SK-N-SH treated with all-trans-retinoic acid at 6 μM for 48 hours (cell line): ENCODE results near the gene PRDM4.
A peak's percentile ranks its signal among the peaks of the same experiment; 100 is the strongest.

Experiments used
- ATAC-seq: fragments of 200-7000 bp; cut with Tn5 transposase; 3 replicates; pipeline ENCODE4 v1.9.1; 2020; ENCODE audit warnings: mild to moderate bottlenecking, moderate library complexity
- ARNTL ChIP-seq: fragments of 450-650 bp; formaldehyde crosslinking; IDR thresholded peaks from 2 replicates; pipeline ENCODE4 v1.5.0; 2020; ENCODE audit warnings: low read depth, mild to moderate bottlenecking, moderate library complexity, borderline replicate concordance
- BACH2 ChIP-seq: fragments of 250-450 bp; sonication (Bioruptor Pico); IDR thresholded peaks from 2 replicates; pipeline ENCODE4 v1.9.0; 2021; ENCODE audit warnings: mild to moderate bottlenecking, borderline replicate concordance
- CSDC2 ChIP-seq: fragments of 250-450 bp; sonication (Bioruptor Pico); IDR thresholded peaks from 2 replicates; pipeline ENCODE4 v1.5.0; 2020; ENCODE audit warnings: mild to moderate bottlenecking, moderate library complexity
- ESRRG ChIP-seq: fragments of 250-450 bp; sonication (Bioruptor Pico); IDR thresholded peaks from 2 replicates; pipeline ENCODE4 v1.6.1; 2021; ENCODE audit warnings: mild to moderate bottlenecking
- GLIS3 ChIP-seq: fragments of 250-450 bp; sonication (Bioruptor Pico); IDR thresholded peaks from 2 replicates; pipeline ENCODE4 v1.5.0; 2020; ENCODE audit warnings: mild to moderate bottlenecking, moderate library complexity
- ISL1 ChIP-seq: fragments of 250-450 bp; sonication (Bioruptor Pico); IDR thresholded peaks from 2 replicates; pipeline ENCODE4 v2.1.2; 2022; ENCODE audit warnings: mild to moderate bottlenecking, moderate library complexity
- OSR1 ChIP-seq: fragments of 250-450 bp; sonication (Bioruptor Pico); IDR thresholded peaks from 2 replicates; pipeline ENCODE4 v1.8.0; 2022; ENCODE audit warnings: moderate library complexity, mild to moderate bottlenecking, inconsistent platforms
- PATZ1 ChIP-seq: fragments of 250-450 bp; sonication (Bioruptor Pico); IDR thresholded peaks from 2 replicates; pipeline ENCODE4 v1.8.0; 2020; ENCODE audit warnings: mild to moderate bottlenecking, moderate library complexity, borderline replicate concordance
- PPARA ChIP-seq: fragments of 250-450 bp; sonication (Bioruptor Pico); IDR thresholded peaks from 2 replicates; pipeline ENCODE4 v1.5.0; 2020; ENCODE audit warnings: mild to moderate bottlenecking, borderline replicate concordance
- RARB ChIP-seq: fragments of 250-450 bp; sonication (Bioruptor Pico); IDR thresholded peaks from 2 replicates; pipeline ENCODE4 v1.8.0; 2021; ENCODE audit warnings: mild to moderate bottlenecking, moderate library complexity
- SNAI2 ChIP-seq: fragments of 250-450 bp; sonication (Bioruptor Pico); IDR thresholded peaks from 2 replicates; pipeline ENCODE4 v1.5.0; 2020; ENCODE audit warnings: mild to moderate bottlenecking, moderate library complexity
- TCF4 ChIP-seq: fragments of 250-450 bp; sonication (Bioruptor Pico); IDR thresholded peaks from 2 replicates; pipeline ENCODE4 v1.8.0; 2021; ENCODE audit warnings: mild to moderate bottlenecking, moderate library complexity, borderline replicate concordance
- TOX ChIP-seq: fragments of 250-450 bp; sonication (Bioruptor Pico); IDR thresholded peaks from 2 replicates; pipeline ENCODE4 v1.8.0; 2021; ENCODE audit warnings: mild to moderate bottlenecking, moderate library complexity, borderline replicate concordance
- ZC3H10 ChIP-seq: fragments of 250-450 bp; sonication (Bioruptor Pico); IDR thresholded peaks from 2 replicates; pipeline ENCODE4 v1.5.1; 2021; ENCODE audit warnings: mild to moderate bottlenecking, moderate library complexity
- ZFP30 ChIP-seq: fragments of 450-650 bp; formaldehyde crosslinking; IDR thresholded peaks from 2 replicates; pipeline ENCODE4 v1.5.0; 2022; ENCODE audit warnings: mild to moderate bottlenecking, moderate library complexity
- ZNF565 ChIP-seq: fragments of 450-650 bp; formaldehyde crosslinking; conservative IDR thresholded peaks from 2 replicates; pipeline ENCODE4 v1.5.0; 2020; ENCODE audit warnings: low read depth, mild to moderate bottlenecking, moderate library complexity
- ZNF8 ChIP-seq: fragments of 450-650 bp; formaldehyde crosslinking; IDR thresholded peaks from 2 replicates; pipeline ENCODE4 v1.5.0; 2020; ENCODE audit warnings: mild to moderate bottlenecking, moderate library complexity
- TF ChIP-seq, protein P1 (sequence below): fragments of 250-450 bp; sonication (Bioruptor Pico); IDR thresholded peaks from 2 replicates; pipeline ENCODE4 v1.5.1; 2020; ENCODE audit warnings: low read depth, mild to moderate bottlenecking, moderate library complexity
- TF ChIP-seq, protein P2 (sequence below): fragments of 250-450 bp; sonication (Bioruptor Pico); IDR thresholded peaks from 2 replicates; pipeline ENCODE4 v1.8.0; 2021; ENCODE audit warnings: low read depth, mild to moderate bottlenecking, moderate library complexity, borderline replicate concordance

PRDM4 gene

GRCh38 chr12:107760809-107761501, at the start of gene PRDM4:
Gene PRDM4, minus strand, starts transcription at chr12:107761137. Its CDS starts 622 bp downstream, at chr12:107760515.
- TF ChIP-seq ZFP30 (CRISPR knock-in tag), result no peak; the same call in 1 of the 2 replicates
- TF ChIP-seq PPARA (CRISPR knock-in tag), result no peak
- peak; percentile 94 for ATAC-seq

DNA sequence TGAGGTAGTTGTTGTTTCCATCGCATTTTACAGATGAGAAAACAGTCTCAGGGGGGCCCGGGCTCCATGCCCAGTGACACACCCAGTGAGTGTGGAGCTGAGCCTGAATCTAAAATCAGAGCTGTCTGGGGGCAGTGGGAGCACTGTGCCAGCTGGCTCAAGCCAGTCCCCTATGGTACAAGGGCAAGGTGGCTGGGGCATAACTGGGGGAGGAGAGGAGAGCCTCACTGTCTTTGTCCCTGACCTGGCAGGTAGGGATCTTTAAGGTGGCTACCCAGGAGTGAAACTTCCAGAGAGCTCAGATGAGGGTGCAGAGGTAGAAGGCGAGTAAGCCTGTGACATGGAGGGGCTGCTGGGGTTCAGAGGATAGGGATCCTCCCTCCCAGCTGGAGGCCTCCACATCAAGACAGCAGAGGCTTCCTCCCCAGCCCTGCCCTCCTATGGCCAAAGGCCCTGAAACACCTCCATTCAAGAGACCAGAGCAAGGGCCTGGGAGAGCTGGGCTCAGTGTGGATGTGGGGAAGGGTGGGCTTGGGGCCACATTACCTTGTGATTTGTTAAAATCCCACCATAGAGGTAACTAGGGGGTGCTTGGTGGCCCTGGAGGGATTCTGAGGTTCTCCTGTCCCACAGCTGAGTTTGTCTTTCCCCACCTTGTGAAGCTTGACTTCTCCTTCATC, 46.7 kb upstream of the PRDM4 start:
- no peak for TF ChIP-seq SNAI2 (CRISPR knock-in tag)
- TF ChIP-seq, protein P1, sequence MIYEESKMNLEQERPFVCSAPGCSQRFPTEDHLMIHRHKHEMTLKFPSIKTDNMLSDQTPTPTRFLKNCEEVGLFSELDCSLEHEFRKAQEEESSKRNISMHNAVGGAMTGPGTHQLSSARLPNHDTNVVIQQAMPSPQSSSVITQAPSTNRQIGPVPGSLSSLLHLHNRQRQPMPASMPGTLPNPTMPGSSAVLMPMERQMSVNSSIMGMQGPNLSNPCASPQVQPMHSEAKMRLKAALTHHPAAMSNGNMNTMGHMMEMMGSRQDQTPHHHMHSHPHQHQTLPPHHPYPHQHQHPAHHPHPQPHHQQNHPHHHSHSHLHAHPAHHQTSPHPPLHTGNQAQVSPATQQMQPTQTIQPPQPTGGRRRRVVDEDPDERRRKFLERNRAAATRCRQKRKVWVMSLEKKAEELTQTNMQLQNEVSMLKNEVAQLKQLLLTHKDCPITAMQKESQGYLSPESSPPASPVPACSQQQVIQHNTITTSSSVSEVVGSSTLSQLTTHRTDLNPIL (CRISPR knock-in tag), result no peak
- no peak for TF ChIP-seq PPARA (CRISPR knock-in tag)
- no peak for TF ChIP-seq CSDC2 (CRISPR knock-in tag)
- TF ChIP-seq, all 23 proteins: peak for 0
- no peak for ATAC-seq

- no peak for ATAC-seq
- TF ChIP-seq, protein P2, sequence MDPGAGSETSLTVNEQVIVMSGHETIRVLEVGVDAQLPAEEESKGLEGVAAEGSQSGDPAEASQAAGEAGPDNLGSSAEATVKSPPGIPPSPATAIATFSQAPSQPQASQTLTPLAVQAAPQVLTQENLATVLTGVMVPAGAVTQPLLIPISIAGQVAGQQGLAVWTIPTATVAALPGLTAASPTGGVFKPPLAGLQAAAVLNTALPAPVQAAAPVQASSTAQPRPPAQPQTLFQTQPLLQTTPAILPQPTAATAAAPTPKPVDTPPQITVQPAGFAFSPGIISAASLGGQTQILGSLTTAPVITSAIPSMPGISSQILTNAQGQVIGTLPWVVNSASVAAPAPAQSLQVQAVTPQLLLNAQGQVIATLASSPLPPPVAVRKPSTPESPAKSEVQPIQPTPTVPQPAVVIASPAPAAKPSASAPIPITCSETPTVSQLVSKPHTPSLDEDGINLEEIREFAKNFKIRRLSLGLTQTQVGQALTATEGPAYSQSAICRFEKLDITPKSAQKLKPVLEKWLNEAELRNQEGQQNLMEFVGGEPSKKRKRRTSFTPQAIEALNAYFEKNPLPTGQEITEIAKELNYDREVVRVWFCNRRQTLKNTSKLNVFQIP (CRISPR knock-in tag), result no peak
- TF ChIP-seq OSR1 (CRISPR knock-in tag) (no peak), ESRRG (CRISPR knock-in tag) (no peak), ZNF565 (CRISPR knock-in tag) (no peak), ZC3H10 (CRISPR knock-in tag) (no peak), BACH2 (no peak), TOX (CRISPR knock-in tag) (no peak), TCF4 (no peak), GLIS3 (CRISPR knock-in tag) (no peak), ZFP30 (CRISPR knock-in tag) (no peak), ISL1 (CRISPR knock-in tag) (no peak), ARNTL (CRISPR knock-in tag) (no peak), CSDC2 (CRISPR knock-in tag) (no peak), ZNF8 (CRISPR knock-in tag) (no peak), PATZ1 (no peak), PPARA (CRISPR knock-in tag) (no peak), RARB (CRISPR knock-in tag) (no peak)
- TF ChIP-seq, protein P1 (CRISPR knock-in tag), result no peak
- TF ChIP-seq, all 23 proteins: peak for 0
Observed at GRCh38 chr12:107805488-107806180, 44.7 kb upstream of the PRDM4 start.

GRCh38 chr12:107803092-107803491, 42.2 kb upstream of the PRDM4 start:
- no peak for ATAC-seq
- TF ChIP-seq ZC3H10 (CRISPR knock-in tag), result no peak
- TF ChIP-seq TCF4, result peak; percentile 16; the same call in 1 of the 2 replicates
- TF ChIP-seq, all 23 proteins: peak for 1
